Measurements from ENCODE around the gene PEAR1.
"Not testable (repeated sequence)": the region's sequence is repeated elsewhere in the genome, so short reads cannot be mapped to it uniquely, and the experiment has no call there.

The PEAR1 gene

DNA sequence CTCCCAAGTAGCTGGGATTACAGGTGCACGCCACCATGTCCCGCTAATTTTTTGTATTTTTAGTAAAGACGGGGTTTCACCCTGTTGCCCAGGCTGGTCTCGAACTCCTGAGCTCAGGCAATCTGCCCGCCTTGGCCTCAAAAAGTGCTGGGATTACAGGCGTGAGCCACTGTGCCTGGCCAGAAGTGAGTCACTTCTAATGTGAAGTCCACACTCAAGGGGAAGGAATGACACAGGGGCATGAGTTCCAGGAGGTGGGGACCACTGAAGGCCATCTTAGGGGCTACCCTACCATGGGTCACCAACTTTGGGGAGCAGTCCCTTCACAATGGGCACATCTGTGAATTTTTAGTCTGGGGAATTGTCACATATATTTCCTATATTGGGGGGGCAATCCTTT is 33.2 kb downstream of the PEAR1 start:
- not testable (repeated sequence) for DNase-seq, ATAC-seq, H3K9me3 Mint-ChIP-seq, H3K4me3 Mint-ChIP-seq, H3K27ac Mint-ChIP-seq
- H3K27me3 Mint-ChIP-seq: peaks cover 100% of the 10 kb centered on the region
- H3K4me1 Mint-ChIP-seq: peaks cover 53% of the 10 kb centered on the region

DNA sequence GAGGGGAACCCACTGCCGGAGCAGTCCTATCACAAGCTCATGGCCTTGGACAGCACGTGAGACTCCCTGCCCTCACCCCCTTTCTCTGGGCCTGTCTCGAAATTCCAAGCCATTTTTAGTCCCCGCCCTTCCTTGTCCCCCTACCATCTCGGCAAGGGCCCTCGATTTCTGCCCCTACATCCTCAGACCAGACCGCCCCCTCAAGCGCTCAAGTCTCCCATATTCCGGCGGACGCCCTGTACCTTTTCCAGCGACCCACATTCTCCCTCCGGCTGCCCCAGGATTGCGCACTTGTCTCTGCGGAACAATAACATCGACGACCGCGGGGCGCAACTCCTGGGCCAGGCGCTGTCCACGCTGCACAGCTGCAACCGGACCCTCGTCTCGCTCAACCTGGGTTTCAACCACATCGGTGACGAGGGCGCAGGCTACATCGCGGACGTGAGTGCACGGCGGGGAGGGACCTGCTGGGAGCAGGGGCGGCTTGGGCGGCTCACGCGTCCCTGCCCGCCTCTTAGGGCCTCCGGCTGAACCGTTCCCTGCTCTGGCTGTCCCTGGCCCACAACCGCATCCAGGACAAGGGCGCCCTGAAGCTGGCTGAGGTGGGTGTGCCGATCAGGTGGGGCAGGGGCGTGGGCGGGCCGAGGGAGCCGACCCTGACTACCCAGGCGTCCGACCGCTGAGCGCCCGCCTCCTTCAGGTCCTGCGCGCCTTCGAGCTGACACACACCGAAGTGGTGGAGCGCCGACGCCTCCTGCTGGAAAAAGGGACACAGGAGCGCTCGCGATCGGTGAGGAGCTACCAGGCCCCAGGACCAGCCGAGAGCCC is 33.9 kb downstream of the PEAR1 start:
- H3K27me3 Mint-ChIP-seq: peaks cover 100% of the 10 kb centered on the region
- H3K27ac Mint-ChIP-seq: no peak overlapping the region
- no peaks in the 10 kb centered on the region for H3K9me3 Mint-ChIP-seq
- H3K4me1 Mint-ChIP-seq: peaks cover 57% of the 10 kb centered on the region
- peak; percentile 71 to 76 for DNase-seq
- ATAC-seq: peak; percentile 62
- H3K4me3 Mint-ChIP-seq: peak overlapping the region; percentile 10 to 63

DNA sequence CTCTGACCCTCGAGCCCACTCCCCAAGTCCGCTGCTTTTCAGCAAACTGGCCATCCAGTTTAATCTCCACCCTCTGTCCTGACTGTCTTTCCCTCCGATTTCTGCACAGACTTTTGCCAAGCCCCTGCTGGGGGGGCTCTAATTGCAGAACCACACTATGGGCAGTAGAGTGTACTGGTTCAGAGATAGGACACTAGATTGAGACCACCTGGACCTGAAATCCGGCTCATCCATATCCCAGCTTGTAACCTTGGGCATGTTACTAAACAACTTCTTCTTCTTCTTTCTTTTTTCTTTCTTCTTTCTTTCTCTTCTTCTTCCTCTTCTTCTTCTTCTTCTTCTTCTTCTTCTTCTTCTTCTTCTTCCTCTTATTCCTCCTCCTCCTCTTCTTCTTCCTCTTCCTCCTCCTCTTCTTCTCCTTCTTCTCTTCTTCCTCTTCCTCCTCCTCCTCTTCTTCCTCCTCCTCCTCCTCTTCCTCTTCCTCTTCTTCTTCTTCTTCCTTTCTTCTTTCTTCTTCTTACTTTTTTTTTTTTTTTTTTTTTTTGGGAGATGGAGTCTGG is 34.6 kb downstream of the PEAR1 start:
- peak; percentile 2 for ATAC-seq
- no peaks in the 10 kb centered on the region for H3K9me3 Mint-ChIP-seq
- DNase-seq: no peak
- peaks cover 100% of the 10 kb centered on the region for H3K27me3 Mint-ChIP-seq
- no peak overlapping the region for H3K27ac Mint-ChIP-seq
- peaks cover 54% of the 10 kb centered on the region for H3K4me1 Mint-ChIP-seq
- peak overlapping the region; percentile 8 to 63 for H3K4me3 Mint-ChIP-seq

DNA sequence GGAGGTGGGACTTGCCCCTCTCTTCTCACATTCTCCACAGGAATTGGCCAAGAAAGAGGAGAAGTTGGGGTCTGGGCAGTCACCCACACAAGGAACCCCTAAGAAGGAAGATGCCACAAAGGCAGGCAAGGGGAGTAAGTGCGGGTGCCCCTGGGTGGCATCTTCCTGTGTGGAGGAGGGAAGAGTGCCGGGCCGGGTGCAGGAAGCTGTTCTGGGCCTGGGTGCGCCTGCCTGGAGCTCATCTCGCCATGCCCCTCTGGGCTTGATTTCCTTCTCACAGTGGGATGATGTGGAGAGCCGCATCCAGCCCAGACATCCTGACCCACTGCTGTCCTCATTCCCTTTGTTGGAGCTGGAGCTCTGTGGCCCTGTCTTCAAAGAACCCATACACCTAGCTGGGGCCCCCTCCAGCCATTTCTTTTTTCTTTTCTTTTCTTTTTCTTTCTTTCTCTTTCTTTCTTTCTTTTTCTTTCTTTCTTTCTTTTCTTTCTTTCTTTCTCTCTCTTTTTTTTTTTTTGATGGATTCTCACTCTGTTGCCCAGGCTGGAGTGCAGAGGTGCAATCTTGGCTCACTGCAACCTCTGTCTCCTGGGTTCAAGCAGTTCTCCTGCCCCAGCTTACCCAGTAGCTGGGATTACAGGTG is 36.2 kb downstream of the PEAR1 start:
- no peak for DNase-seq
- Mint-ChIP-seq H3K9me3 (no peaks in the 10 kb centered on the region), H3K27ac (no peak overlapping the region), H3K4me1 (peaks cover 48% of the 10 kb centered on the region), H3K4me3 (no peak overlapping the region), H3K27me3 (peaks cover 85% of the 10 kb centered on the region)
- ATAC-seq: no peak

DNA sequence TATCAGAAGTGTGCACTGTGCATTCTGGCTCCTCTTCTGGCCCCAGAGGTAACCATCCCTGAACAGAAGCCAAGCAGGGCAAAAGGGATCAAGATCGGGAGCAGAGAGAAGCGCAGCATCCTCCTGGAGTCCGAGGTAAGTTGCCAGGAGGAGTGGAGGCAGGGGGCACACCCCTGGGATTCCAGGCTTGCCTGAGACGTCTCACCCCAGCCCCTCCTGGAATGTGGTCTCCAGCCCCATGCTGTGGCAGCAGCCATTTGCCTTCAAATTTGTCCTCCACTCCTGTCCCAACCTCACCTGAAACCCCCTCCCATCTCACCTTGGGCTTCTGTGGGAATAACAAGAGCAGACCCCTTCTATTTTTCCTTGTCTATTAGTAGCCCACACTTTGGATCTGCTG is 37.0 kb downstream of the PEAR1 start:
- peaks cover 77% of the 10 kb centered on the region for H3K27me3 Mint-ChIP-seq
- peaks cover 43% of the 10 kb centered on the region for H3K4me1 Mint-ChIP-seq
- H3K9me3 Mint-ChIP-seq: no peaks in the 10 kb centered on the region
- no peak for DNase-seq
- no peak overlapping the region for H3K27ac Mint-ChIP-seq
- no peak overlapping the region for H3K4me3 Mint-ChIP-seq
- no peak for ATAC-seq

DNA sequence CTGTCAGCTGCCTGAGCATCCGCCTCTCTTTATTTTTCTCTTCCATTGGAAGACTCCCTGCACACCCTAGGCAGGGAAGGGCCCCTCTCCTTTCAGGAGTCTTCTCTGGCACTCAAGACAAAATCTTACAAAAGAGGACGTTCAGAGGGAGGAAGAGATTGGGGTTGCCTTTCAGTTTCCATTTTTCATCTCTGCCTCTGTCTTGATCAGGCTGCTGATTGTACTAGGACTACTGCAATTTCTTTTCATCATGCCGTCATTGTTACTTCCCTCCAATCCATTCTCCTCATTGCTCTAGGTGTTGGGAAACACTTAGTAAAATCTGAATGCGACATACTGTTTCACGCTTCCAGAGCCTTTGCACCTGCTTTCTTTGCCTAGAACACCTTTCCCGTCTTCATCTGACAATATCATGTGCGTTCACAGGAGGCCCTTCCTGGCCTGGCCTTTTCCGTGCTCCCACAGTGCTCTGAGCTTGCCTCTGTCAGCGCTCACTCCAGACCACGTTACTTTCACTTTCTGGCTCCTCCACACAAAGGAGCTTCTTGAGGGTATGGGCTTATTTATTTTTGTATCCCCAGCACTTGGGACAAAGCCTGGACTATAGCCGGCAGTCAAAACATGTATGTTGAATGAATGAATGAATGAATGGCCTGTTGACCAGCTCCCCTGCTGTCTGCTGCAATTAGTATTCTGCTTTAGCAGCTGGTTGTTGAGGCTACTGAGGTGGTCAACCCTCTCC is 37.9 kb downstream of the PEAR1 start:
- Mint-ChIP-seq H3K27ac (peak overlapping the region in 1 of 2 donors; percentile 59), H3K9me3 (no peaks in the 10 kb centered on the region), H3K4me3 (no peak overlapping the region), H3K4me1 (peaks cover 34% of the 10 kb centered on the region), H3K27me3 (peaks cover 68% of the 10 kb centered on the region)
- DNase-seq (no peak), ATAC-seq (no peak)

DNA sequence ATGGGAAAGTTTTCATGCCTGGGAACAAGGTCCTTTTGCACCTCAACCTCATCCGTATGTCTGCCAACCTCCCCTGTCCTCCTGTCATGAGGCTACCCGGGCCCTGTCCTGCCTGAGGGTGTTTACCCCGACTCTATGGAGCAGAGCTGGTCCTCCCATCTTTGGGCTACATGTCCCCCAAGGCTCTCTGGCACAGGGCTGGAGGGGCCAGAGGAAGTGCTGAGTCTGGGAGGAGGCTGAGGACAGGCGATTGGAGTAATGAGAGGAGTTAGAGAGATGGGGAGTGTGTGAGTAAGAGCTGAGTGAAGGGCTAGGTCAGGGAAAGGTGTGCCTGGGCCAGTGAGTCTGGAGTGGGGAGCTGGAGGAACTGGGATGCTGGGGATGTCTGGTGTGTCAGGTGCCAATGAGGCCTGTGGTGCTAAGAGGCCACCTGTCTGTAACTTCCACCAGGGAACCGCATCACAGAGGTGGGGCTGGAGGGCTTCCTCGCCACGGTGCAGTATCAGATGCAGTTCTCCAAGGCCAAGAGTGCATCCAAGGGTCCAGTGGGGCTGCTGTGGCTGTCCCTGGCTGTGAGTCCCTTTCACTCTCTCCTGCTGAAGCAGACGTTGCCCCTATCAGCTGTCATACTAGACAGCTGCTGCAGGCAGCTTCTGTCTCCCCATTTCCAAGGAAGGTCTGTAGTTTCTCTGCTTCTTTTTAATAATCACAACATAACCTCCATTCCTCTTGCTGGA is 38.6 kb downstream of the PEAR1 start:
- ATAC-seq (no peak), DNase-seq (no peak)
- H3K4me3 Mint-ChIP-seq: no peak overlapping the region
- no peak overlapping the region for H3K27ac Mint-ChIP-seq
- peaks cover 26% of the 10 kb centered on the region for H3K4me1 Mint-ChIP-seq
- peaks cover 61% of the 10 kb centered on the region for H3K27me3 Mint-ChIP-seq
- no peaks in the 10 kb centered on the region for H3K9me3 Mint-ChIP-seq

DNA sequence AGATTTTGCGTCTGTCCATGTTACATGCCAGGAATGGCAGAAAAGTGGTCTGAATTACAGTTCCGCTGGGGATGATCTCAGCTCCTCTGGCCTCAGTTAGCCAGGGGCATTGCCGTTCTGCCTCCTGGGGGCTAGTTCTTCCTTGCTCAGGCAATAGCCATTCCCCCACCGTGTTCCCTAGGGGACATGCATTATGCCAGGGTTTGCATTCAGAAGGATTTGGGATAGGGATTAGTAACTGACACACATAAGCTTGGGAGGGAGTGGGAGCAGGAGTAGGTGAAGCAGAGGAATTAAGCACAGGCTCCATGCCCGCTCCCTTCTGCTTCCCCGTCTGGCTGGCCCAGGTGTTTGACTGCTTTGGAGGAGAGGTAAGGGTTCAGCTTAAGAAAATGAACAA is 39.6 kb downstream of the PEAR1 start:
- Mint-ChIP-seq H3K27ac (no peak overlapping the region), H3K4me1 (peaks cover 16% of the 10 kb centered on the region), H3K4me3 (no peak overlapping the region), H3K9me3 (no peaks in the 10 kb centered on the region), H3K27me3 (peaks cover 51% of the 10 kb centered on the region)
- DNase-seq (no peak), ATAC-seq (no peak)

DNA sequence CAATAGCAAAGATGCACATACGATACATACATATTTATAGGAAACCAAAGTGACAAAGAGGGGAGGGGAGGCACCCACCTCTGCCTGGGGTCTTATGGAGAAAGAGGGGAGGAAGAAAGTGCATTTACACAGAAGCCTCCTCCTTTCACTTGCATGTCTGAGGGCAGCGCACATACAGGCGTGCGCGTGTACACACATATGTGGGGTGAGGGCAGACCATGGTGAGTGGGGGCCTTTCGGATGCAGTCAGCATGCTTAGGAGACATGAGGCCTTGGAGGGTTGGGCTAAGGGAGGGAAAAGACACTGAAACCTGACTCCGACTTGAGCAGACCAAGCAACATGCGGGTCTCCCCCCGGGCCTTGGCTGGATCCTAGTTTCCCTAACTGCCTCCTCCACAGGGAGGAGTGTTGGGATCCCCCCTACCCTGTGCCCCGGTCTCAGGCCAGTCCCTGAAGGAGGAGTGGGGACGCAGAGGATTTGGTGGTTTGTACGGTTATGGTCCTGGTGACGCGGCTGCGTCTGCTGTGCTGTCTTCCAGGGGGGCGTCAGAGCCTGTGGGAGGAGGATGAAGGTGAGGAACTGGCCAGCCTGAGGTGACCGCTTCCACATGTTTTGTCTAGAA is 42.1 kb downstream of the PEAR1 start:
- ATAC-seq (no peak), DNase-seq (no peak)
- H3K9me3 Mint-ChIP-seq: no peaks in the 10 kb centered on the region
- H3K4me1 Mint-ChIP-seq: peaks cover 15% of the 10 kb centered on the region
- no peak overlapping the region for H3K4me3 Mint-ChIP-seq
- no peak overlapping the region for H3K27ac Mint-ChIP-seq
- peaks cover 26% of the 10 kb centered on the region for H3K27me3 Mint-ChIP-seq

DNA sequence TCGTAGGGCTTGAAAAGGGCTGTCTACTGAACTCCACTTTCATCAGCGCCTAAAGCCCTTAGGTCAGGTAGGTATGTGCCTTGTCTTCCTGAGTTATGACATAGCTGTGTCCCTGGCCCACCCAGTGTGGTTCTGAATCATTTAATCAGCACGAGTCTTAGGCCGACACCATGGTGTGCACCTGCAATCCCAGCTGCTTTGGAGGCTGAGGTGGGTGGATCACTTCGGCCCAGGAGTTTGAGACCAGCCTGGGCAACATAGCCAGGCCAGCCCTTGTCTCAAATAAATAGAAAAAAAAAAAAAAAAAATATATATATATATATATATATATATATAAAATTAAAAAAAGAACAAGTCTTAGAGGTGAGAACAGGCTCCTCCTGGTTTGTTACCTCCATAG is 42.7 kb downstream of the PEAR1 start:
- Mint-ChIP-seq H3K9me3 (no peaks in the 10 kb centered on the region), H3K4me3 (no peak overlapping the region), H3K27ac (no peak overlapping the region), H3K27me3 (peaks cover 20% of the 10 kb centered on the region), H3K4me1 (peaks cover 9% of the 10 kb centered on the region)
- no peak for DNase-seq
- ATAC-seq: no peak

DNA sequence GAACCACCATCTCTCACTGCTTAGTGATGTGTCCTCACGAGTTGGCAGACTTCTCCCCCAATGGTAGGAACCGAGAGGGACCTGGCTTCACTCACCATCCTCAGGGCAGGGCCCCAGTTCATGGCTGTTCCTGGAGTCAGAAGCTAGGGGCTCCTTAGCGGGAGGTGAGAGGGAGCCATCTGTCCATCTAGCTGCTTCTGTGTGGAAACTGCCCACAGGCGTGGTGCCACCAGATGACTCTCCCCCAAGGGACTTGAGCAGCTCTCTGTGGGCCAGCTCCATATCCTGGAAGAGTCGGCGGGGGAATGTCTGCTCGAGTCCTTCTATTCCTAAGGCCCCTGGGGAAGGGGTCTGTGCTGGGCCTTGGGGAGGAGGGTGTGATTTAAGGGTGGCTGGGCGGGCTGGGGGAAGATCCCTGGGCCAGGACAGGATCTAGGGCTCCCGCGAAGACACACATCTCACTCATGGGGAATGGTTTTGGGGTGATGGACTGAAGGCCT is 43.3 kb downstream of the PEAR1 start:
- Mint-ChIP-seq H3K4me1 (peaks cover 3% of the 10 kb centered on the region), H3K4me3 (no peak overlapping the region), H3K27me3 (peaks cover 15% of the 10 kb centered on the region), H3K9me3 (no peaks in the 10 kb centered on the region), H3K27ac (peak overlapping the region in 1 of 2 donors; percentile 90)
- DNase-seq: no peak
- ATAC-seq: no peak

DNA sequence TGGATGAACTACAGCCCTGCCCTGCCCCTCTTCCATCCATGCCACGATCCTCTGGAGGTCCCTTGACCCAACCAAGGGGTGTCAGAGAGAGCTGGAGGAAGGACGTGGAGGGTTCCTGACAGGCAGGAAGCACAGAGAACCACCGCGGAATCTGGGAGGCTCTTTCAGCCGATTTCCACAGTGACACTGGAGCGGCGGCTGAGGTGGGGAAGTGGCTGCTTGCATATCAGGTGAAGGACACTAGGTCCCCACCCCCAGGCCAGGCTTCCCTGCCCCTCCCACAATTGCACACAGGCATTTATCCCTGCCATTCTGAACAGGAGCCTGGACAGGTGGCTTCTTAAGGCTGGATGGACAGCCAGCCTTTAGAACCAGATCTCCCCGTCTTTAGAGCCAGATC is 44.4 kb downstream of the PEAR1 start:
- no peaks in the 10 kb centered on the region for H3K9me3 Mint-ChIP-seq
- ATAC-seq: no peak
- H3K27me3 Mint-ChIP-seq: peaks cover 3% of the 10 kb centered on the region
- no peak overlapping the region for H3K4me3 Mint-ChIP-seq
- H3K27ac Mint-ChIP-seq: no peak overlapping the region
- no peaks in the 10 kb centered on the region for H3K4me1 Mint-ChIP-seq
- DNase-seq: no peak

DNA sequence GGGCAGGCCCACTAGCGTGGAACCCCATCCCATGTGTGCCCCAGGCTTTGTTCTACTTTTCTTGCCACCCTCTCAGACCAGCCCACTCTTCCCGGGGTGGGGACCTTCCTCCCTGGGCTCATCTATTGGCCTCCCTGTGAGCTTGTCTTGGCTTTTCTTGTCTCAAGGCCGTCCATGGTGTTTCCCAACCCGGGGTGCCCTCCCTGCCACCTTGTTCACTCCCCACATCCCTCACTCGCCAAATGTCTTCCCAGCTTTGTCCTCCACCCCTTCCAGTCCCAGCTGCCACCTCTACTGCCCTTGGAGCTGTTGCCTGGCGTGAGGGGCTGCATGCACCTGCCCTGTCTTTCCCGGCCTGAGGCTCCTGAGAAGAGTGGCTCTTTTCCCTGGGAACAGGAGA is 45.3 kb downstream of the PEAR1 start:
- Mint-ChIP-seq H3K4me3 (no peak overlapping the region), H3K27me3 (no peaks in the 10 kb centered on the region), H3K27ac (no peak overlapping the region), H3K9me3 (no peaks in the 10 kb centered on the region), H3K4me1 (no peaks in the 10 kb centered on the region)
- DNase-seq: no peak
- ATAC-seq: no peak

DNA sequence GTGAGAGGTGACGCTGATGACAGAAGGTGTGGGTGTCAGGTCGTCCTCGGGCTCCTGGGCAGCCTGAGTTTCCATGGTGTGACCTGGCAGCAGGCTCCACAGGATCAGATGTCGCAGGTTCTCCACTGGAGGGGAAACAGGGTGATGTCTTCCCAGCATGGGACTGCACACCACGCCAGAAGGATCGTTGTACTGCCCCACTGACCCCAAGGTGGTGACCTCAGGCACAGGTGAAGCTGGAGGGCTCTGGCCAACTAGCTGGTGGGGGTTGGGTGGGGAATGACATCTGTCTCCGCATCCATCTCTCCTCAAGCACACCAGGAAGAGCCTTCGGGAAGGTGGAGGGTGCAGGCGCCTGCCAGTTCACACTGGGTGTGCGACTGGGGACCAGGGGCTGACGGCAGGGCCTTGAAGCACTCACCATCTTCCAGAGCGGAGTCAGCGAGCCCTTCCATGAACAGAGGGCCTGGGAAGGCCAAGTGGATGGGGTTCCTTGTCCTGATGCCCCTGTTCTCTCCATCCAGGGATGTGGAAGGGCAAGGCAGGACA is 46.3 kb downstream of the PEAR1 start:
- no peaks in the 10 kb centered on the region for H3K27me3 Mint-ChIP-seq
- no peak overlapping the region for H3K4me3 Mint-ChIP-seq
- no peaks in the 10 kb centered on the region for H3K4me1 Mint-ChIP-seq
- H3K9me3 Mint-ChIP-seq: no peaks in the 10 kb centered on the region
- no peak for ATAC-seq
- DNase-seq: no peak
- H3K27ac Mint-ChIP-seq: no peak overlapping the region
